Bronchial epithelial cell (primary cell): ENCODE data around the gene ERMN. TPM values are rescaled to one million over a fixed set of nuclear protein-coding genes. Genes with fewer than 3 reads are reported as not detected.

Experiments
- DNase-seq: peaks from one replicate; pipeline ENCODE4 v3.0.0-alpha.2; 2010; ENCODE audit warnings: low read depth
- FAIRE-seq: peaks from 2 replicates; lab custom pipeline; 2011; peaks lifted over from hg19 to GRCh38; lab: Jason Lieb, UNC
- H3K27me3 ChIP-seq: 2 replicates; pipeline ENCODE4 v1.5.1; 2011; ENCODE audit warnings: low read length; ENCODE audit not compliant: control insufficient read depth, insufficient read depth
- H3K36me3 ChIP-seq: 2 replicates; pipeline ENCODE4 v1.5.1; 2011; ENCODE audit warnings: low read length; ENCODE audit not compliant: control insufficient read depth, insufficient read depth
- H3K4me3 ChIP-seq: 2 replicates; pipeline ENCODE4 v1.5.1; 2011; ENCODE audit warnings: mild to moderate bottlenecking, low read depth, low read length, control low read depth
- total RNA-seq: library from RNA; depleted of rRNA; stranded (reverse); fragments of >200 nt; gene quantifications from 2 replicates; pipeline ENCODE4 v1.2.1, GENCODE V29; 2014
- TF ChIP-seq, protein P1 (sequence below): IDR thresholded peaks from 2 replicates; pipeline ENCODE4 v1.5.1; 2011; ENCODE audit warnings: mild to moderate bottlenecking, moderate library complexity, low read length, control low read depth, inconsistent platforms; ENCODE audit not compliant: insufficient read depth, severe bottlenecking

ERMN gene
- total RNA-seq, 1 donor from 2014 or later, result not detected

GRCh38 chr2:157319795-157320194, 5.8 kb downstream of the ERMN start:
- TF ChIP-seq, protein P1, sequence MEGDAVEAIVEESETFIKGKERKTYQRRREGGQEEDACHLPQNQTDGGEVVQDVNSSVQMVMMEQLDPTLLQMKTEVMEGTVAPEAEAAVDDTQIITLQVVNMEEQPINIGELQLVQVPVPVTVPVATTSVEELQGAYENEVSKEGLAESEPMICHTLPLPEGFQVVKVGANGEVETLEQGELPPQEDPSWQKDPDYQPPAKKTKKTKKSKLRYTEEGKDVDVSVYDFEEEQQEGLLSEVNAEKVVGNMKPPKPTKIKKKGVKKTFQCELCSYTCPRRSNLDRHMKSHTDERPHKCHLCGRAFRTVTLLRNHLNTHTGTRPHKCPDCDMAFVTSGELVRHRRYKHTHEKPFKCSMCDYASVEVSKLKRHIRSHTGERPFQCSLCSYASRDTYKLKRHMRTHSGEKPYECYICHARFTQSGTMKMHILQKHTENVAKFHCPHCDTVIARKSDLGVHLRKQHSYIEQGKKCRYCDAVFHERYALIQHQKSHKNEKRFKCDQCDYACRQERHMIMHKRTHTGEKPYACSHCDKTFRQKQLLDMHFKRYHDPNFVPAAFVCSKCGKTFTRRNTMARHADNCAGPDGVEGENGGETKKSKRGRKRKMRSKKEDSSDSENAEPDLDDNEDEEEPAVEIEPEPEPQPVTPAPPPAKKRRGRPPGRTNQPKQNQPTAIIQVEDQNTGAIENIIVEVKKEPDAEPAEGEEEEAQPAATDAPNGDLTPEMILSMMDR, result no peak
- no peak for FAIRE-seq
- no peaks in the 10 kb centered on the region for H3K36me3 ChIP-seq
- no peaks in the 10 kb centered on the region for H3K27me3 ChIP-seq
- no peak overlapping the region for H3K4me3 ChIP-seq
- no peak for DNase-seq

DNA sequence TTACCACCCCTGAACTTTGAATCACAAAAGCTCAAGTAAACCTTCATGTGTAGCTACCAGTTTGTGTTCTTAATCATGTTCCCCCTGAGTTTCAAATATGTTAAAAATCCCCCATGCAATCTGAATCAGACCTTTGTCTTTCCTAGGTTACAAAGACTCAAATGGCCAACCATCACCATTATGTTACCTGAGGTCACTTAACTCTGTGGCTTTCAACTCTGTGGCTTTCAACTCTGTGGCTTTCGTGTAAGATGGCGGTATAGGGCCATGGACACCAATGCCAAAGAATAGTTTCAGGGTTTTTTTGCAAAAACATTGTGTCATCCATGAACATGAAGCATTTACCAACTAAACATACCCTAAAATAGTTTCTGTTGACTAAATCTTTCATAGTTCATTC, 6.7 kb downstream of the ERMN start:
- Histone ChIP-seq H3K4me3 (no peak overlapping the region), H3K27me3 (no peaks in the 10 kb centered on the region), H3K36me3 (no peaks in the 10 kb centered on the region)
- TF ChIP-seq, protein P1, result no peak
- no peak for DNase-seq
- no peak for FAIRE-seq

- no peak for FAIRE-seq
- Histone ChIP-seq H3K4me3 (no peak overlapping the region), H3K27me3 (no peaks in the 10 kb centered on the region), H3K36me3 (peaks cover 2% of the 10 kb centered on the region)
- no peak for DNase-seq
- TF ChIP-seq, protein P1, result no peak
These were observed 9.7 kb downstream of the ERMN start for GRCh38 chr2:157315901-157316300.

- Histone ChIP-seq H3K27me3 (no peaks in the 10 kb centered on the region), H3K4me3 (no peak overlapping the region), H3K36me3 (peaks cover 4% of the 10 kb centered on the region)
- FAIRE-seq (no peak), DNase-seq (peak; percentile 42)
- TF ChIP-seq, protein P1, result no peak
These were observed 12.6 kb downstream of the ERMN start for GRCh38 chr2:157312866-157313486.

GRCh38 chr2:157311706-157312105, 13.9 kb downstream of the ERMN start:
- FAIRE-seq, result no peak

More at GRCh38 chr2:157311706-157312105, 13.9 kb downstream of the ERMN start:
- TF ChIP-seq, protein P1, result no peak
- peaks cover 4% of the 10 kb centered on the region for H3K36me3 ChIP-seq
- no peak overlapping the region for H3K4me3 ChIP-seq
- DNase-seq, result no peak
- no peaks in the 10 kb centered on the region for H3K27me3 ChIP-seq
